ENCODE results near the gene OR51B2.

- TF ChIP-seq ZSCAN16 (tag by site-specific recombination; IDR thresholded peaks at IDR 0.05) (no peak), TRIM28 (IDR thresholded peaks at IDR 0.05; ENCODE audit: borderline replicate concordance, low read length) (no peak), ZBTB26 (tag by site-specific recombination; optimal IDR thresholded peaks at IDR 0.05) (no peak), ZNF121 (tag by site-specific recombination; IDR thresholded peaks at IDR 0.05) (no peak)
- TF ChIP-seq, protein P1, sequence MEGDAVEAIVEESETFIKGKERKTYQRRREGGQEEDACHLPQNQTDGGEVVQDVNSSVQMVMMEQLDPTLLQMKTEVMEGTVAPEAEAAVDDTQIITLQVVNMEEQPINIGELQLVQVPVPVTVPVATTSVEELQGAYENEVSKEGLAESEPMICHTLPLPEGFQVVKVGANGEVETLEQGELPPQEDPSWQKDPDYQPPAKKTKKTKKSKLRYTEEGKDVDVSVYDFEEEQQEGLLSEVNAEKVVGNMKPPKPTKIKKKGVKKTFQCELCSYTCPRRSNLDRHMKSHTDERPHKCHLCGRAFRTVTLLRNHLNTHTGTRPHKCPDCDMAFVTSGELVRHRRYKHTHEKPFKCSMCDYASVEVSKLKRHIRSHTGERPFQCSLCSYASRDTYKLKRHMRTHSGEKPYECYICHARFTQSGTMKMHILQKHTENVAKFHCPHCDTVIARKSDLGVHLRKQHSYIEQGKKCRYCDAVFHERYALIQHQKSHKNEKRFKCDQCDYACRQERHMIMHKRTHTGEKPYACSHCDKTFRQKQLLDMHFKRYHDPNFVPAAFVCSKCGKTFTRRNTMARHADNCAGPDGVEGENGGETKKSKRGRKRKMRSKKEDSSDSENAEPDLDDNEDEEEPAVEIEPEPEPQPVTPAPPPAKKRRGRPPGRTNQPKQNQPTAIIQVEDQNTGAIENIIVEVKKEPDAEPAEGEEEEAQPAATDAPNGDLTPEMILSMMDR (tag by site-specific recombination; IDR thresholded peaks at IDR 0.05): no peak
Observed at GRCh38 chr11:5277807-5278382, 46.2 kb downstream of the OR51B2 start.
